Activated naive CD8-positive, alpha-beta T cell treated with anti-CD3 and anti-CD28 coated beads, Interleukin-2, amount 50 U/mL, for 24 hours (primary cell): ENCODE data around the gene ASF1B.
A peak's percentile ranks its signal among the peaks of the same experiment; 100 is the strongest.

ENCODE experiments used
- ATAC-seq: fragments of 150-1000 bp; cut with Tn5 transposase; one replicate; pipeline ENCODE4 v1.10.0; 2021
- DNase-seq: peaks from one replicate; pipeline ENCODE4 v3.0.0; 2021
- H3K27ac Mint-ChIP-seq: one replicate; pipeline ENCODE4 v1.8.0; 2021; ENCODE audit warnings: mild to moderate bottlenecking, mixed read lengths
- H3K27me3 Mint-ChIP-seq: one replicate; pipeline ENCODE4 v1.8.0; 2021; ENCODE audit warnings: mixed read lengths
- H3K36me3 Mint-ChIP-seq: one replicate; pipeline ENCODE4 v1.8.0; 2021; ENCODE audit warnings: low read depth, mixed read lengths
- H3K4me1 Mint-ChIP-seq: one replicate; pipeline ENCODE4 v1.8.0; 2021; ENCODE audit warnings: mixed read lengths
- H3K4me3 Mint-ChIP-seq: one replicate; pipeline ENCODE4 v1.8.0; 2021; ENCODE audit warnings: mild to moderate bottlenecking, moderate library complexity, mixed read lengths
- H3K9me3 Mint-ChIP-seq: one replicate; pipeline ENCODE4 v1.8.0; 2021; ENCODE audit warnings: mixed read lengths

Gene ASF1B

DNA sequence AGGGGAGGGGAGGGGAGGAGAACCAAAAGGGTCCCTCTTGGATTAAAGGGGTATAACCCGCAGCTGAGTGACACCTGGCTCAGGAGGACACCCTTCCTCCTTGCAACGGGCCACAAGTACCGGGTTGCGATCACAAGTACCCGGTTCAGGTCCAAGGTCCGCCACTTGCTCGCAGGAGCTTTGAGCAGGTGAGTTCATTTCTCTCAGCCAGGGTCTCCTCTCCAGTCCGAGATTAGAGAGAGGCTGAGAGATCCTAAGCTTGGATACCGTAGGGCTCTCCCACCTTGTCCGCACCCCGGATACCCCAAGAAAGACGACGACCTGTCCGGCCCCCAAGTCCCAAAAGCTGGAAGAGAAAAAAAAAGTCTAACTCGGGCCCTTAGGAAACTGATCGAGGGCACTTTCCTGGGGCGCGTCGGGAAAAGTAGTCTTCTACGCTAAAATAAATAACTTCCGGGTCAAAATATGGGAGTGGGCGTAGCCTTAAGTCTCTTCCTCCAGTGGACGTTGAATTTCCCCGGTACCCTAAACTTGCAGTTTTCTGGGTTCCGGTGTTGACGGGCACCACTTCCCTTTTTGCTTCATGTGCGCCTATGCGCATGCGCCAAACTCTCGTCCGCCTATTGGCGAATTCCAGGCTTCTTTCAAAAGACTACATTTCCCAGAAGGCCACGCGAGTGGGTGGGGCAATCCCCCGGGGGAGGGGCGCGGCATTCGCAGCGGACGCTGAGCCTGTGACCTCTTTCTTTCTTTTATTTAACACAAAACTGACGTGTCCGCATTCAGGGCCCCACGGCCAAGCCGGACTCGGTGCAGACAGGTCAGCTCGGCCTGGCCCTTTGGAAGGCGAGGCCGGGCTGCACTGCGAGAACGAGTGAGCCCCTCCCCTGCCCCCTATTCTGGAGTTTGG is 55.2 kb downstream of the ASF1B start:
- Mint-ChIP-seq H3K4me3 (peak overlapping the region; percentile 93), H3K9me3 (no peaks in the 10 kb centered on the region), H3K4me1 (peaks cover 25% of the 10 kb centered on the region), H3K36me3 (peaks cover 2% of the 10 kb centered on the region), H3K27ac (peak overlapping the region; percentile 94), H3K27me3 (peaks cover 2% of the 10 kb centered on the region)
- ATAC-seq = peak; percentile 86
- DNase-seq = peak; percentile 99

DNA sequence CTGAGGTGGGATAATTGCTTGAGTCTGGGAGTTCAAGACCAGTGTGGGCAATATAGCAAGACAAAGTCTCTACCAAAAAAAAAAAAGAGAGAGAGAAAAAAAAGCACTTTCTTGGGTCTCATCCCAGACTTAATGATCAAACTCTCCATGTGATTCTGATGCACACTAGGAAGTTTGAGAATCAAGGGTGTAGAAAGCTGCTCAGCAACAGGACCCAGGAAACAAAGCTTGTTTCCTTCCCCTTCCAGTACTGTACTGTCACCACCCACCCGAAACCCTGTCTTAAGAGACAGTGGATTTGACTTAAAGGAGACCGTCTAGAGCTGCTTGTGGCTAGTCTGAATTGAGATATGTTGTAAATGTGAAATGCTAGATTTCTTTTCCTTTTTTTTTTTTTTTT is 58.0 kb downstream of the ASF1B start:
- H3K9me3 Mint-ChIP-seq = no peaks in the 10 kb centered on the region
- peaks cover 2% of the 10 kb centered on the region for H3K36me3 Mint-ChIP-seq
- no peak for ATAC-seq
- H3K27ac Mint-ChIP-seq = no peak overlapping the region
- peaks cover 2% of the 10 kb centered on the region for H3K27me3 Mint-ChIP-seq
- no peak for DNase-seq
- peaks cover 42% of the 10 kb centered on the region for H3K4me1 Mint-ChIP-seq
- H3K4me3 Mint-ChIP-seq = no peak overlapping the region

DNA sequence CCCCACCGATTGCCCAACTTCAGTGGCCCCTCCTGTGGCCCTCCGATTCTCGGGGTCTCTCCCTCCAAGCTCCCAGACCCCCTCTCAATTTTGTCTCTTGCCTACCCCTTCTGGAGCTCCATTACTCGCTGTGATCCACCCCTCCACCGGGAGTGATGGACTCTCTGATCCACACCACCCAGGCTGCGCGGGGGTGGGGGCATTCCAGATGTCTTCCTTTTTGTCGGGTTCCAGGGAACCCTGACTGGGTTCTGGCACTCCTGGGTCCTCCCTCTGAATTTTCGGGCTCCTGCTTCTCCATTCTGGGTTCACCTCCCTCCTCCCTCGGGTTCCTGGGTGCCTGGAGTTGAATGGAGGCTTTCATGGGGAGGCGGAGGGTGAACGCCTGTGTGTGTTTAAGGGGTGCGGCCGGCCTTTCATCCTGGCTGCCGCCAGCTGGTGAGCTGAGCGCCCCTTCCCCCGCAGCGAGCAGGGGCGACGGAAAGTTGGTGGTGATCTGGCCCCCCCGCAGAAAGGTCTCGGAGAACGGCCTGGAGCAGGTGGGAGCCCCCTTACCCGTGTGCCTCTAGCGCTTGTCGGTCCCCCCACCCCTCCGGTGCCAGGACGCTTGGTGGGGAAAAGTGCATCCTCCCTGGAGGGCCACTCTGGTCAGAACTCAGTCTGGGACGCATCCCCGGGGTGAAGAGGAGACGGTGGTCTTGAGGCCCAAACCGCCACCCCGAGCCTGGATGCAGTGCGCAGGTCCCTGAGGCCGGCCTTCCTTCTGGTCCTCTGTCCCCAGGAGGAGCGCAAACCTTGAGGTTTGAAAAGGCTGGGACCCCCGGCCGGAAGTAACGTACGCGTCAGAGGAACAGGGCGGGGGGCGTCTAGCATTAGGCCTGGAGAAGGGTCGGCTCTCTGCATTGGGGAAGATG is 62.2 kb downstream of the ASF1B start:
- Mint-ChIP-seq H3K4me1 (peaks cover 22% of the 10 kb centered on the region), H3K4me3 (peak overlapping the region; percentile 83), H3K27me3 (no peaks in the 10 kb centered on the region), H3K36me3 (no peaks in the 10 kb centered on the region), H3K27ac (peak overlapping the region; percentile 32), H3K9me3 (no peaks in the 10 kb centered on the region)
- no peak for ATAC-seq
- DNase-seq = peak; percentile 42

DNA sequence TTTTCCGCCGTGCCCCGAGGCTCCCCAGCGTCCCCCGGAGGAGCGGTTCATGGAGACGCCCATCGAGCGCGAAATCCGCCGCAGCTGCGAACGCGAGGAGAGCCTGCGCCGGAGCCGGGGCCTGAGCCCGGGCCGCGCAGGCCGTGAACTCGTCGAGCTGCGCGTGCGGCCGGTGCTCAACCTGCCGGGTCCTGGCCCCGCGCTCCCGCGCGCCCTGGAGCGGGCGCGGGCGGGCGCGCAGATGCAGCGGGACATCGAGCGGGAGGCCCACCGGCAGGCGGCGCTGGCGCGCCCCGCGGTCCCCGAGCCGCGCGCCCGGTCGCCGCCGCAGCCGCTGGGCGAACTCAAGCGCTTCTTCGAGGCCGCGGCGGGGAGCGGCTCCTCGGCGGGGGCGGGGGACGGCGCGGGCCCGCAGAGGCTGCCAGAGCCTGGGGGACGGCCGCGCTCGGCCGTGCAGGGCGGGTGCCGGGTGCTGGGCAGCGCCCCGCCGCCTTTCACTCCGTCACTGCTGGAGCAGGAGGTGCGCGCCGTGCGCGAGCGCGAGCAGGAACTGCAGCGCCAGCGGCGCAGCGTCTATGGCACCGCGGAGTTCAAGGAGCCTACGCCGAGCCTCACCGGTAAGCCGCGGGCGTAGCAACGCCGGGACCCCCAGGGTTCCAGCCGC is 63.0 kb downstream of the ASF1B start:
- DNase-seq = peak; percentile 81
- Mint-ChIP-seq H3K27ac (peak overlapping the region; percentile 32), H3K4me3 (peak overlapping the region; percentile 83), H3K4me1 (peaks cover 22% of the 10 kb centered on the region), H3K27me3 (no peaks in the 10 kb centered on the region), H3K36me3 (no peaks in the 10 kb centered on the region), H3K9me3 (no peaks in the 10 kb centered on the region)
- peak; percentile 75 for ATAC-seq

DNA sequence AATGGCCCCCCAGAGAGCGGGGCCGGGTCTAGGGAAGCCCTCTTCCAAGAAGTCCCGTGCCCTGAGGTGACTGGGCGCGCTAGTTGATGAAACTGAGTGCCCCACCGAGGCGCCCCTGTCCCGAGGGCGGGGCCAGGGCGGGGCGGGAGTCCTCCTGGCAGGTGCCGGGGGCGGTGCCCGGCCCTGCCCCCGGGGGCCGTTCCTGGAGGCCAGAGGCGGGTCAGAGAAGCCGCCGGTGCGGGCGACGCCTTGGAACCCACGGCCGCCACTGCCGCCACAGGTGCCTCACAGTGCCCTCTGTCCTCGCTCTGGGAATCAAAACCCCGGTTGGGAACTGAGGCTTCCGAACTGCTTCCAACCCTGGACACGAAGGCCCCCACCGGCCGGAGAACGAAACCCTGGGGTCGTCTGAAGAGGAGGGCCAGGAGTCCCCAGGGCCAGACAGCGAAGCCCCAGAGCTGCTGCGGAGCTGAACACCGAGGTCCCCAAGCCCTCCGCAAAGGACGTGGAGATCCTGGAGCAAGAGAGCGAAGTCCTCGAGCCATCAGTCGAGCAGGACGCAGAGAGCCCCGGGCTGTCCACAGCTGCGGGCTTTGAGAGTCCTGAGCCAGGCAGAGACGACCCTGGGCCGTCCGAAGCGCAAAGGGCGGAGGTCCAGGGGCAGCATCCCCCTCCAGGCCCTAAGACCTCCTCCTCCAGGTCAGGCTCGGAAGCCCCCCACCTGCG is 63.7 kb downstream of the ASF1B start, which contains the start of gene MISP3:
MISP3 (plus strand) TSS at position 252 of the 726 bp plus-strand sequence. CDS start 524 bp downstream, outside the sequence.
- DNase-seq (peak; percentile 56), ATAC-seq (peak; percentile 4)
- no peak within 1 kb of the TSS for H3K27ac Mint-ChIP-seq
- H3K9me3 Mint-ChIP-seq = no peaks in the 10 kb centered on the region
- H3K27me3 Mint-ChIP-seq = no peaks in the 10 kb centered on the region
- H3K36me3 Mint-ChIP-seq = no peaks in the 10 kb centered on the region
- H3K4me3 Mint-ChIP-seq = peak within 1 kb of the TSS; percentile 83
- peaks cover 22% of the 10 kb centered on the region for H3K4me1 Mint-ChIP-seq

DNA sequence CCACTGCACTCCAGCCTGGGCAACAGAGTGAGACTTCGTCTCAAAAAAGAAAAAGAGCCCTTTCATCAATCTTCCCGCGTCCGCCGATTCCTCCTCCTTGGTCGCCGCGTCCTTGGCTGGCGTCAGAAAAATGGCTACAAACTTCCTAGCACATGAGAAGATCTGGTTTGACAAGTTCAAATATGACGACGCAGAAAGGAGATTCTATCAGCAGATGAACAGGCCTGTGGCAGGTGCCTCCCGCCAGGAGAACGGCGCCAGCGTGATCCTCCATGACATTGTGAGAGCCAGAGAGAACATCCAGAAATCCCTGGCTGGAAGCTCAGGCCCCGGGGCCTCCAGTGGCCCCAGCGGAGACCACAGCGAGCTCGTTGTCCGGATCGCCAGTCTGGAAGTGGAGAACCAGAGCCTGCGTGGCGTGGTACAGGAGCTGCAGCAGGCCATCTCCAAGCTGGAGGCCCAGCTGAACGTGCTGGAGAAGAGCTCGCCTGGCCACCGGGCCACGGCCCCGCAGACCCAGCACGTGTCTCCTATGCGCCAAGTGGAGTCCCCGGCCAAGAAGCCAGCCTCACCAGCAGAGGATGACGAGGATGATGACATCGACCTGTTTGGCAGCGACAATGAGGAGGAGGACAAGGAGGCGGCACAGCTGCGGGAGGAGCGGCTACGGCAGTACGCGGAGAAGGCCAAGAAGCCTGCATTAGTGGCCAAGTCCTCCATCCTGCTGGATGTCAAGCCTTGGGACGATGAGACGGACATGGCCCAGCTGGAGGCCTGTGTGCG is 65.9 kb downstream of the ASF1B start:
- Mint-ChIP-seq H3K27ac (no peak overlapping the region), H3K4me1 (peaks cover 20% of the 10 kb centered on the region), H3K4me3 (peak overlapping the region; percentile 8), H3K36me3 (no peaks in the 10 kb centered on the region), H3K9me3 (no peaks in the 10 kb centered on the region), H3K27me3 (peaks cover 1% of the 10 kb centered on the region)
- DNase-seq (no peak), ATAC-seq (no peak)
